MM.1S (cell line): ENCODE data around the gene MID2.

Source experiments
- EZH2 ChIP-seq: fragments of 300-600 bp; sonication (generic); optimal IDR thresholded peaks from 2 replicates; pipeline ENCODE3; 2017; ENCODE audit warnings: low read depth, mild to moderate bottlenecking, antibody characterized with exemption, low read length, mixed read lengths
- EZH2phosphoT487 ChIP-seq: fragments of 300-600 bp; sonication (generic); IDR thresholded peaks from 2 replicates; pipeline ENCODE4 v1.6.1; 2018; ENCODE audit warnings: antibody characterized with exemption, low read length
- TF ChIP-seq, protein P1 (sequence below): fragments of 300-600 bp; sonication (generic); IDR thresholded peaks from 2 replicates; pipeline ENCODE4 v1.5.1; 2016; ENCODE audit warnings: antibody characterized with exemption, low read length, mixed read lengths

DNA sequence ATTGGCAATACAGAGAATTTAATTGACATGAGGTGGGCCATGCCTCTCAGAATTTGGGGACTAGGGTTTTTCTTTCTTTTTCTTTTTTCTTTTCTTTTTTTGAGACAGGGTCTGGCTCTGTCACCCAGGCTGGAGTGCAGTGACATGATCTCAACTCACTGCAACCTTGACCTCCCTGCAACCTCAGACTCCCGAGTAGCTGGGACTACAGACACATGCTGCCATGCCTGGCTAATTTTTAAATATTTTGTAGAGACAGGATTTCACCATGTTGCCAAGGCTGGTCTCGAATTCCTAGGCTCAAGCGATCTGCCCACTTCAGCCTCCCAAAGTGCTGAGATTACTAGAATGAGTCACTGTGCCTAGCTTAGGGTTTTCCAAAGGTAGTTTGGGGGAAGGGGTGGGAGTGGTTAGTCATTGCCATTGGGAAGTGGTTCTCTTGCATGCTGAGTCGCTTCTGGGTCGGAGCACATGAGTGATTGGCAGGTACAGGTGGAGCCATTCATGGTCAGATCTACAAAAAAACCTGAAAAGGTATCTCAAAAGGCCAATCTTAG lies 54.5 kb downstream of the MID2 start:
- TF ChIP-seq, protein P1, sequence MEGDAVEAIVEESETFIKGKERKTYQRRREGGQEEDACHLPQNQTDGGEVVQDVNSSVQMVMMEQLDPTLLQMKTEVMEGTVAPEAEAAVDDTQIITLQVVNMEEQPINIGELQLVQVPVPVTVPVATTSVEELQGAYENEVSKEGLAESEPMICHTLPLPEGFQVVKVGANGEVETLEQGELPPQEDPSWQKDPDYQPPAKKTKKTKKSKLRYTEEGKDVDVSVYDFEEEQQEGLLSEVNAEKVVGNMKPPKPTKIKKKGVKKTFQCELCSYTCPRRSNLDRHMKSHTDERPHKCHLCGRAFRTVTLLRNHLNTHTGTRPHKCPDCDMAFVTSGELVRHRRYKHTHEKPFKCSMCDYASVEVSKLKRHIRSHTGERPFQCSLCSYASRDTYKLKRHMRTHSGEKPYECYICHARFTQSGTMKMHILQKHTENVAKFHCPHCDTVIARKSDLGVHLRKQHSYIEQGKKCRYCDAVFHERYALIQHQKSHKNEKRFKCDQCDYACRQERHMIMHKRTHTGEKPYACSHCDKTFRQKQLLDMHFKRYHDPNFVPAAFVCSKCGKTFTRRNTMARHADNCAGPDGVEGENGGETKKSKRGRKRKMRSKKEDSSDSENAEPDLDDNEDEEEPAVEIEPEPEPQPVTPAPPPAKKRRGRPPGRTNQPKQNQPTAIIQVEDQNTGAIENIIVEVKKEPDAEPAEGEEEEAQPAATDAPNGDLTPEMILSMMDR, result no peak
- TF ChIP-seq EZH2phosphoT487 (no peak), EZH2 (no peak)
